Psoas muscle (tissue), 8 donors: ENCODE results near the gene COL12A1. TPM values are rescaled to one million over a fixed set of nuclear protein-coding genes. Genes with fewer than 3 reads are reported as not detected.

ENCODE experiments used
- ATAC-seq, 4 donors: fragments of 200-7000 bp; cut with Tn5 transposase; one replicate each; pipeline ENCODE4 v1.9.1; 2020; ENCODE audit warnings: moderate library complexity in 3 of 4, mild to moderate bottlenecking in 2 of 4
- DNase-seq, 2 donors: peaks; one replicate each; pipeline ENCODE4 v3.0.0-alpha.2; 2020
- H3K27ac ChIP-seq: fragments of 200-600 bp; one replicate; pipeline ENCODE4 v1.8.0; 2022
- H3K27me3 ChIP-seq, 3 donors: fragments of 200-600 bp in 1 of 3; one replicate each; pipeline versions ENCODE4 v1.6.1 to v1.8.0; 2013 to 2022; ENCODE audit warnings: low read length in 2 of 3, mild to moderate bottlenecking in 2 of 3, moderate library complexity in 1 of 3; ENCODE audit not compliant: insufficient read depth in 3 of 3
- H3K36me3 ChIP-seq, 2 donors: fragments of 200-600 bp in 1 of 2; one replicate each; pipeline versions ENCODE4 v1.6.1 to v1.8.0; 2013 to 2022; ENCODE audit warnings: low read depth in 1 of 2, mild to moderate bottlenecking in 1 of 2, moderate library complexity in 1 of 2; ENCODE audit not compliant: insufficient read depth in 1 of 2
- H3K4me1 ChIP-seq: fragments of 200-600 bp; one replicate; pipeline ENCODE4 v1.8.0; 2022
- H3K4me3 ChIP-seq: fragments of 200-600 bp; one replicate; pipeline ENCODE4 v1.8.0; 2022; ENCODE audit warnings: mild to moderate bottlenecking
- H3K9me3 ChIP-seq: fragments of 200-600 bp; one replicate; pipeline ENCODE4 v1.8.0; 2022
- WGBS, 3 donors: extraction: QIAGEN DNeasy Blood & Tissue Kit; methylation state at CpG; one replicate each; pipeline versions ENCODE4 v1.1.6 to v1.1.7; 2013; 5-methylcytosine and 5-hydroxymethylcytosine counted together
- intact Hi-C, 2 donors: fragments of 100-400 bp; cut with DNase I; formaldehyde crosslinking; loops; one replicate each; pipeline versions ENCODE4 v1.11.0 to v1.14.2; 2022
- polyA plus RNA-seq, 3 donors: library from polyadenylated mRNA; stranded (reverse); fragments of 200-250 nt; gene quantifications; one replicate each; pipeline ENCODE4 v1.2.3, GENCODE V29; 2013
- total RNA-seq, 4 donors: library from RNA; stranded (reverse); fragmentation: NEBNext Ultra II Directional in 2 of 4; extraction: Animal tissue kit (Norgen Biotek cat#: 25700) in 2 of 4; gene quantifications; one replicate each; pipeline versions ENCODE4 v1.2.1 to v1.2.4, GENCODE V29; 2021 to 2023
- TF ChIP-seq, protein P1 (sequence below): fragments of 200-600 bp; IDR thresholded peaks from one replicate; pipeline ENCODE4 v1.8.0; 2022; ENCODE audit warnings: antibody characterized with exemption
- donor health status: healthy with polysubstance abuse.
- donor health status: DM: no; HTN: no; CAD: no; lungs with moderate emphysema.
- donor health status: Bipolar disorder and iron deficiency.
- donor health status: healthy.
- donor health status: DM: yes; HTN: yes; CAD: no.
- donor health status: DM: no; HTN: no; CAD: no.
- donor health status: DM: no; HTN: no; CAD: no.
- donor health status: DM: yes; HTN: yes; CAD: no.

The COL12A1 gene
- total and polyA plus RNA-seq, 7 donors: 2.7 to 23.2 (median 5.9) TPM

DNA sequence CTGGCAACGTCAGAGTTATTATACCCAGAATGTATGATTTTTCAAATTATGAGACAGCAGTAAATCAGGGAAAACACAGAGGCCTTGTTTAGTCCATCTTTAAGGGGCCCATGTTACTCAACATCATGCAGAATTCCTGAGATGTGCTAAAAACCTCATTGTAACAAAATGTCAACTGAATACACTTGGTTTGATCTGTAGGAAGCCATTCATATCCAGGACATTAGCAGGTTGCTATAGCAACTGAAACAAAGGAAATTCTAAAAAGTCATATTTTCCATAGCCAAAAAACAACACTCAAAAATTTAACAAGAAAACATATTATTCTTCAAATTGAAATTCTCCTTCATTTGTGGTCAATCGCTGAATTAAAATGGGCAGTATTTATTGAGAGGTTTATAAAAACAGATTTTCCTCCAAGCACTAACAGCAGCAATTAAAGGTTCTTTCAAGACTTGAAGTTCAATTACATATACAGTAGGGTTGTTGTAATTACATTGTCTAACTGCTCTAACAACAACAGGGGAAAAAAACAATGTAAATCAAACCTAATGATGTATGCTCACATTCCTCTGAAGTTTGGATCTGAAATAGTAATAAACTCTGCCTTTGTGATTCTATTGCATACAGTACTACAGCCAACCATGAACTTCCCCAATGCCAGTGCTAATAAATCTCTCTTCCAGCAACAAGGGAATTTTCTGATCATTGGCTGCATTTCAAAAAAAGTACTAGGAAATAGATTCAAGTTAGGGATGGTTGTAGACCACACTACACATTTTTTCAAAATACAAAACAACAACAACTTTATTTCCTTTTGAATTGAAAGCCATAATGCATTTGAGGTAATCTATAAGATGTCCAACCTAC is 34.9 kb downstream of the COL12A1 start:
- intact Hi-C loops: no loop called here
- Histone ChIP-seq H3K9me3 (no peaks in the 10 kb centered on the region), H3K36me3 (no peaks in the 10 kb centered on the region), H3K27ac (no peak overlapping the region), H3K4me3 (no peak overlapping the region), H3K27me3 (peaks cover 0 to under 1% (median 0%) of the 10 kb centered on the region in 3 donors), H3K4me1 (no peaks in the 10 kb centered on the region)
- DNase-seq (no peak), ATAC-seq (no peak)
- TF ChIP-seq, protein P1, sequence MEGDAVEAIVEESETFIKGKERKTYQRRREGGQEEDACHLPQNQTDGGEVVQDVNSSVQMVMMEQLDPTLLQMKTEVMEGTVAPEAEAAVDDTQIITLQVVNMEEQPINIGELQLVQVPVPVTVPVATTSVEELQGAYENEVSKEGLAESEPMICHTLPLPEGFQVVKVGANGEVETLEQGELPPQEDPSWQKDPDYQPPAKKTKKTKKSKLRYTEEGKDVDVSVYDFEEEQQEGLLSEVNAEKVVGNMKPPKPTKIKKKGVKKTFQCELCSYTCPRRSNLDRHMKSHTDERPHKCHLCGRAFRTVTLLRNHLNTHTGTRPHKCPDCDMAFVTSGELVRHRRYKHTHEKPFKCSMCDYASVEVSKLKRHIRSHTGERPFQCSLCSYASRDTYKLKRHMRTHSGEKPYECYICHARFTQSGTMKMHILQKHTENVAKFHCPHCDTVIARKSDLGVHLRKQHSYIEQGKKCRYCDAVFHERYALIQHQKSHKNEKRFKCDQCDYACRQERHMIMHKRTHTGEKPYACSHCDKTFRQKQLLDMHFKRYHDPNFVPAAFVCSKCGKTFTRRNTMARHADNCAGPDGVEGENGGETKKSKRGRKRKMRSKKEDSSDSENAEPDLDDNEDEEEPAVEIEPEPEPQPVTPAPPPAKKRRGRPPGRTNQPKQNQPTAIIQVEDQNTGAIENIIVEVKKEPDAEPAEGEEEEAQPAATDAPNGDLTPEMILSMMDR: no peak
- 55 to 59% (median 56%) methylated on average over 2 of the region's 2 CpGs for WGBS, 3 donors

DNA sequence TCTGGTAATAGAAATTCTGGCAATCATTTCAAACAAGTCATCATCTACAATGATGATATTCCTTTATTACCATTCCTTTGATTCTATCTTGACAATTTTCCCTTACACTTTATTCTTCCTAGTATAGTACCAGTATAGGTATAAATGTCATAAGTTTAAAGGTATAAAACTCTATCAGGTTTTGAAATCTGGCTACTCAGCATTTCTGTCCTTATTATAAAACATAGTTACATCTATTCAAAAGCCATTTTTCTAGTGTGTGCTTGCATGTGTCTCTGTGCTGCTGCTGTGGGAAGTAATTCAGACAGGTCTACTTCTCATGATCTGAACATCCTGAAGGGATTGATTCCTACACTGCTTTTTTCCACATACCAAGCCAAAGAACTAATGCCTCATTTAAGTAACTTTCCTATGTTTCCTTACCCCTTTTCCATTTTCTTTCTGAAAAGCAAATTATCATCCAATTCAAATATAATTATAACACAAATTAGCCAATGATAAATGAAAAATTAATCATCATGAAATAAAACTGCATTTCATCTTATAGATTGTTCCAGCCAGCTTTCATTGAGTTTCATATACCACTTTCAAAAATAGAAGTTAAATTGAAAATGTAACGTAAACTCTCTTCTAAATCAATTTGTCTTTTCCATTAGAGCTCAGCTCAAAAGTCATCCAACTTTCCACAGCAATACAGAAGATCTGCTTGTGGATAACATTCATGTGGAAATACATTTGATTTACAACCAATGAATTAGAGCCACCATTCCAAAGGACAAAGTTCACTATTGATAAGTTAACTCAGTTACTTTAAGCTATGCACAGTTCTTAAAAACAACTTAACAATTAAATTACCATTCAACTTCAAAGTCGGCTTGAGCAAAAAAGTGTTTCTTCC is 35.9 kb downstream of the COL12A1 start:
- 76 to 82% (median 78%) methylated on average over 2 of the region's 2 CpGs for WGBS, 3 donors

DNA sequence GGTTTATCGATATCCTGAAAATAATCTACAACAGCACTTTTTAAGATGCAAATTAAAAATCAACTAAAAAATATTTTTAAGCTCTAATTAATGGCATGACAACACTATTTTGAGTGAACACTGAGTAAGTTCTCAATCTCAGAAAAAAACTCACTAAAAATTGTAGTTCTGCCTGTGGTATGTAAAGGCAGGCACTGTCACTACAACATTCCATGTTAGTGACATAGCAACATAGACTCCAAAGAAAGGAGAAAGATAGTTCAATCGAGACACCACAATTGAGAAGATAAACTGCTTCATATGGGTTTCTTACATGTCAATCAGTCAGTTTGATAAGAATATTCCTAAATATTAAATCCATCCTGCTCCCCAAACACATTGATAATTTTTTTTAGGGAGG is 38.0 kb downstream of the COL12A1 start:
- TF ChIP-seq, protein P1: no peak
- no peaks in the 10 kb centered on the region for H3K9me3 ChIP-seq
- intact Hi-C loops: no loop called here
- WGBS, 3 donors: 67 to 72% (median 69%) methylated on average over 2 of the region's 2 CpGs
- no peaks in the 10 kb centered on the region for H3K36me3 ChIP-seq
- H3K27ac ChIP-seq: no peak overlapping the region
- no peak for ATAC-seq
- no peak for DNase-seq
- no peak overlapping the region for H3K4me3 ChIP-seq
- no peaks in the 10 kb centered on the region for H3K27me3 ChIP-seq
- H3K4me1 ChIP-seq: no peaks in the 10 kb centered on the region

More for the DNA sequence above, 35.9 kb downstream of the COL12A1 start:
- Histone ChIP-seq H3K27me3 (no peaks in the 10 kb centered on the region), H3K36me3 (no peaks in the 10 kb centered on the region), H3K4me1 (no peaks in the 10 kb centered on the region), H3K9me3 (no peaks in the 10 kb centered on the region), H3K4me3 (no peak overlapping the region), H3K27ac (no peak overlapping the region)
- DNase-seq (no peak), ATAC-seq (no peak)
- intact Hi-C loops: no loop called here
- TF ChIP-seq, protein P1: no peak

DNA sequence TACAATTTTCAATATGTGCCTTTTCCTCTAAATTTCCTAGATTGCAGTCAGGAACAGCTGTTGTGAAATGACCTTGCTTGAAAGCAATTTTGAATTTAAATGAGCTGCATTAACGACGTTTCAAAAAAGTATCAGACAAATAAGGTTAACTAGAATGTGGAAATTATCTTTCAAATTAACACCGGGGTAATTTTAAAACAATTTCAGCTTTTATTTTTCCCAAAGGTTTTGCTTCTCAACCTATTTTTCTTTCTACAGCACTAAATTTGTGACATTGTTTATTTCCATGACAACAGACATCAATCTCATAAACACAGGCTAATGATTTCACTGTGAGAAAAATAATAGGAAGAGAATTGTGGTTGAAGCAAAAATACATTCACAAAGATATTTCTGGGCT is 38.5 kb downstream of the COL12A1 start:
- WGBS, 3 donors: 15 to 19% (median 18%) methylated on average over 3 of the region's 3 CpGs
- no peaks in the 10 kb centered on the region for H3K27me3 ChIP-seq
- TF ChIP-seq, protein P1: no peak
- no peak overlapping the region for H3K27ac ChIP-seq
- H3K36me3 ChIP-seq: no peaks in the 10 kb centered on the region
- intact Hi-C loops: no loop called here
- H3K4me1 ChIP-seq: no peaks in the 10 kb centered on the region
- no peaks in the 10 kb centered on the region for H3K9me3 ChIP-seq
- DNase-seq (no peak), ATAC-seq (no peak)
- H3K4me3 ChIP-seq: no peak overlapping the region
